Measurements from ENCODE around the gene PGBD4. TPM values are rescaled to one million over a fixed set of nuclear protein-coding genes. Genes with fewer than 3 reads are reported as not detected.

PGBD4 gene
- total RNA-seq, 2 experiments from 2014 or later, result 4.1 to 4.4 TPM

Other genes starting within 250 kb of the PGBD4 start
- not detected in 2 replicates for gene CHRM5, start 133.6 kb upstream of the PGBD4 start, total RNA-seq (2014; rRNA removed; shearing (Covaris generic))
- gene CHRM5, start 133.6 kb upstream of the PGBD4 start, total RNA-seq (2022), result not detected in 2 replicates
- gene AVEN, start 62.9 kb upstream of the PGBD4 start, total RNA-seq (2014; rRNA removed; shearing (Covaris generic)), result 6.3 and 8.3 TPM in 2 replicates
- 11.6 and 13.5 TPM in 2 replicates for gene AVEN, start 62.9 kb upstream of the PGBD4 start, total RNA-seq (2022)
- gene EMC7, start 221 bp upstream of the PGBD4 start, total RNA-seq (2014; rRNA removed; shearing (Covaris generic)), result 14.7 and 15.7 TPM in 2 replicates
- gene EMC7, start 221 bp upstream of the PGBD4 start, total RNA-seq (2022), result 39.8 and 41.4 TPM in 2 replicates
- 44.8 and 47.5 TPM in 2 replicates for gene KATNBL1, start 108.0 kb downstream of the PGBD4 start, total RNA-seq (2014; rRNA removed; shearing (Covaris generic))
- gene KATNBL1, start 108.0 kb downstream of the PGBD4 start, total RNA-seq (2022), result 64.6 and 77.2 TPM in 2 replicates
- gene EMC4, start 122.9 kb downstream of the PGBD4 start, total RNA-seq (2014; rRNA removed; shearing (Covaris generic)), result 90.7 and 126 TPM in 2 replicates
- 65.5 and 73.0 TPM in 2 replicates for gene EMC4, start 122.9 kb downstream of the PGBD4 start, total RNA-seq (2022)
- gene SLC12A6, start 235.7 kb downstream of the PGBD4 start, total RNA-seq (2014; rRNA removed; shearing (Covaris generic)), result 8.9 and 11.5 TPM in 2 replicates
- gene SLC12A6, start 235.7 kb downstream of the PGBD4 start, total RNA-seq (2022), result 14.9 and 16.1 TPM in 2 replicates
- gene NOP10, start 241.1 kb downstream of the PGBD4 start, total RNA-seq (2014; rRNA removed; shearing (Covaris generic)), result 115 and 191 TPM in 2 replicates
- gene NOP10, start 241.1 kb downstream of the PGBD4 start, total RNA-seq (2022), result 125 and 130 TPM in 2 replicates
- not detected in 2 replicates for gene NUTM1, start 241.2 kb downstream of the PGBD4 start, total RNA-seq (2014; rRNA removed; shearing (Covaris generic))
- not detected in 2 replicates for gene NUTM1, start 241.2 kb downstream of the PGBD4 start, total RNA-seq (2022)